ENCODE results near the gene KCNT2.

DNA sequence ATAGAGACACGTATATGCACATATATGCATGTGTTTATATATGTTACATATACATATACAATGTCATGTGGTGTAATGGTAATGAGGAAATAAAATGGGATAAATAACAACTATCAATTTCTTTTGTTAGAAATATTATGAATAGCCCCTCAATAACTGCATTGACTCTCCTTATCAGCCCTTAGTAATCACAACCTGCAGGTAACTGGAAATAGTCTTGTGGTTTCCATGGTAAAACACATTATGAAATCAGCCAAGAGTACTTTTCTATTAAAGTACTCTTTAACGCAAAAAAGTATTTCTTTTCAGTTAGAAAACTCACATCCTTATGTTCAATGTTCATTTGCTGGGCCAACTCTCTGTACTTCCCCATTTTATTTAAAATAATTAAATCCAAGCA lies 105.8 kb downstream of the KCNT2 start:
- TF ChIP-seq POLR2A (IDR thresholded peaks at IDR 0.05), result no peak
- TF ChIP-seq, protein P1, sequence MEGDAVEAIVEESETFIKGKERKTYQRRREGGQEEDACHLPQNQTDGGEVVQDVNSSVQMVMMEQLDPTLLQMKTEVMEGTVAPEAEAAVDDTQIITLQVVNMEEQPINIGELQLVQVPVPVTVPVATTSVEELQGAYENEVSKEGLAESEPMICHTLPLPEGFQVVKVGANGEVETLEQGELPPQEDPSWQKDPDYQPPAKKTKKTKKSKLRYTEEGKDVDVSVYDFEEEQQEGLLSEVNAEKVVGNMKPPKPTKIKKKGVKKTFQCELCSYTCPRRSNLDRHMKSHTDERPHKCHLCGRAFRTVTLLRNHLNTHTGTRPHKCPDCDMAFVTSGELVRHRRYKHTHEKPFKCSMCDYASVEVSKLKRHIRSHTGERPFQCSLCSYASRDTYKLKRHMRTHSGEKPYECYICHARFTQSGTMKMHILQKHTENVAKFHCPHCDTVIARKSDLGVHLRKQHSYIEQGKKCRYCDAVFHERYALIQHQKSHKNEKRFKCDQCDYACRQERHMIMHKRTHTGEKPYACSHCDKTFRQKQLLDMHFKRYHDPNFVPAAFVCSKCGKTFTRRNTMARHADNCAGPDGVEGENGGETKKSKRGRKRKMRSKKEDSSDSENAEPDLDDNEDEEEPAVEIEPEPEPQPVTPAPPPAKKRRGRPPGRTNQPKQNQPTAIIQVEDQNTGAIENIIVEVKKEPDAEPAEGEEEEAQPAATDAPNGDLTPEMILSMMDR (IDR thresholded peaks at IDR 0.05), result no peak

Data from Peyer's patch (tissue), 4 donors.